ENCODE measurements around the gene ZNF580. TPM values are rescaled to one million over a fixed set of nuclear protein-coding genes. Genes with fewer than 3 reads are reported as not detected.

The ZNF580 gene
- total and polyA plus RNA-seq, 2 of the 8 experiments (the other 6 are each of a cell fraction or from before 2014, with no cell fraction given), result 12.0 to 24.6 TPM

- no peak for TF ChIP-seq ATF3 (IDR thresholded peaks at IDR 0.05; ENCODE audit: insufficient read depth, low read depth, low read length)
- no peak for TF ChIP-seq HDAC2 (IDR thresholded peaks at IDR 0.05; ENCODE audit: borderline replicate concordance in 1 of 2, low read depth in 2 of 2, low read length in 2 of 2)
- TF ChIP-seq SP2 (IDR thresholded peaks at IDR 0.05; ENCODE audit: low read length), result no peak
- no peak for TF ChIP-seq RFX5 (IDR thresholded peaks at IDR 0.05; ENCODE audit: borderline replicate concordance, low read depth, low read length)
Measured at GRCh38 chr19:55688422-55689218, 47.8 kb downstream of the ZNF580 start (continued).

Data from H1 (cell line).